Activated naive CD8-positive, alpha-beta T cell treated with anti-CD3 and anti-CD28 coated beads, Interleukin-2, amount 10 ng/mL, durations not matched to agents 7 days and 5 days (primary cell): ENCODE data around the gene USP8. TPM values are rescaled to one million over a fixed set of nuclear protein-coding genes. Genes with fewer than 3 reads are reported as not detected.
A peak's percentile ranks its signal among the peaks of the same experiment; 100 is the strongest.
"Not testable (repeated sequence)": the region's sequence is repeated elsewhere in the genome, so short reads cannot be mapped to it uniquely, and the experiment has no call there.

ENCODE experiments used
- ATAC-seq: fragments of 150-1000 bp; cut with Tn5 transposase; one replicate; pipeline ENCODE4 v1.10.0; 2021; ENCODE audit warnings: low read depth, moderate library complexity
- POLR2A ChIA-PET: fragments of 350-600 bp; sonication (Branson Sonifier 250); formaldehyde crosslinking; loops from one replicate; lab custom pipeline; 2021; ENCODE audit warnings: antibody characterized with exemption; lab: Charles Lee
- DNase-seq: peaks from one replicate; pipeline ENCODE4 v3.0.0; 2021
- H3K27ac Mint-ChIP-seq: one replicate; pipeline ENCODE4 v1.8.0; 2022; ENCODE audit warnings: mild to moderate bottlenecking, mixed read lengths
- H3K27me3 Mint-ChIP-seq: one replicate; pipeline ENCODE4 v1.8.0; 2022; ENCODE audit warnings: mild to moderate bottlenecking, moderate library complexity, mixed read lengths
- H3K36me3 Mint-ChIP-seq: one replicate; pipeline ENCODE4 v1.8.0; 2021; ENCODE audit warnings: mild to moderate bottlenecking, mixed read lengths
- H3K4me1 Mint-ChIP-seq: one replicate; pipeline ENCODE4 v1.8.0; 2021; ENCODE audit warnings: mixed read lengths
- H3K4me3 Mint-ChIP-seq: one replicate; pipeline ENCODE4 v1.8.0; 2022; ENCODE audit warnings: mild to moderate bottlenecking, moderate library complexity, mixed read lengths
- H3K9me3 Mint-ChIP-seq: one replicate; pipeline ENCODE4 v1.8.0; 2021; ENCODE audit warnings: mixed read lengths
- total RNA-seq, 2 experiments: library from RNA; stranded (reverse); gene quantifications; one replicate each; pipeline ENCODE4 v1.2.3, GENCODE V29; 2021

USP8 gene
- total RNA-seq = 10 to 100 TPM; 58.0 to 59.4 TPM

- ATAC-seq (peak; percentile 97), DNase-seq (peak; percentile 96)
- peaks cover 18% of the 10 kb centered on the region for H3K4me1 Mint-ChIP-seq
- H3K4me3 Mint-ChIP-seq = peak within 1 kb of the TSS; percentile 100
- H3K27ac Mint-ChIP-seq = peak within 1 kb of the TSS; percentile 93
- peaks cover 10% of the 10 kb centered on the region for H3K36me3 Mint-ChIP-seq
- POLR2A ChIA-PET = interaction anchor here (0.6 to 2.6 kb wide), 8 partner anchors 9 to 1269 kb away, joined by 3 to 43 read pairs (median 4); partner anchors contain the start of genes COPS2 and GABPB1
- no peaks in the 10 kb centered on the region for H3K27me3 Mint-ChIP-seq
- H3K9me3 Mint-ChIP-seq = no peaks in the 10 kb centered on the region
These were observed at the start of gene USP8 for GRCh38 chr15:50424066-50424890. Gene USP8 (plus strand): TSS chr15:50424405. CDS start chr15:50439074, 14,669 bp downstream.

- Mint-ChIP-seq H3K36me3 (peaks cover 5% of the 10 kb centered on the region), H3K4me1 (peaks cover 7% of the 10 kb centered on the region), H3K4me3 (no peak overlapping the region), H3K27ac (peak overlapping the region; percentile 3), H3K9me3 (no peaks in the 10 kb centered on the region), H3K27me3 (no peaks in the 10 kb centered on the region)
- ATAC-seq (no peak), DNase-seq (no peak)
- POLR2A ChIA-PET = no interaction called here
These were observed 46.1 kb upstream of the USP8 start for GRCh38 chr15:50377867-50378751.

- Mint-ChIP-seq H3K9me3 (no peaks in the 10 kb centered on the region), H3K36me3 (peaks cover 5% of the 10 kb centered on the region), H3K27me3 (no peaks in the 10 kb centered on the region), H3K4me3 (no peak overlapping the region), H3K4me1 (peaks cover 7% of the 10 kb centered on the region), H3K27ac (no peak overlapping the region)
- ATAC-seq = no peak
- POLR2A ChIA-PET = no interaction called here
- DNase-seq = no peak
These were observed 45.4 kb upstream of the USP8 start for GRCh38 chr15:50378776-50379175.

GRCh38 chr15:50379413-50379812, 44.8 kb upstream of the USP8 start:
- H3K4me3 Mint-ChIP-seq, H3K27me3 Mint-ChIP-seq, DNase-seq, H3K36me3 Mint-ChIP-seq, H3K9me3 Mint-ChIP-seq, H3K4me1 Mint-ChIP-seq, H3K27ac Mint-ChIP-seq, POLR2A ChIA-PET, ATAC-seq: not testable (repeated sequence)

- no peak for DNase-seq
- H3K4me3 Mint-ChIP-seq = no peak overlapping the region
- H3K27ac Mint-ChIP-seq = no peak overlapping the region
- peaks cover 5% of the 10 kb centered on the region for H3K36me3 Mint-ChIP-seq
- H3K9me3 Mint-ChIP-seq = no peaks in the 10 kb centered on the region
- POLR2A ChIA-PET = no interaction called here
- no peaks in the 10 kb centered on the region for H3K27me3 Mint-ChIP-seq
- peaks cover 7% of the 10 kb centered on the region for H3K4me1 Mint-ChIP-seq
- no peak for ATAC-seq
These were observed 44.1 kb upstream of the USP8 start for GRCh38 chr15:50380089-50380488.

- no peaks in the 10 kb centered on the region for H3K9me3 Mint-ChIP-seq
- peaks cover 4% of the 10 kb centered on the region for H3K36me3 Mint-ChIP-seq
- H3K27ac Mint-ChIP-seq = no peak overlapping the region
- no peak overlapping the region for H3K4me3 Mint-ChIP-seq
- peaks cover 7% of the 10 kb centered on the region for H3K4me1 Mint-ChIP-seq
- DNase-seq = no peak
- POLR2A ChIA-PET = no interaction called here
- no peaks in the 10 kb centered on the region for H3K27me3 Mint-ChIP-seq
- no peak for ATAC-seq
These were observed 42.8 kb upstream of the USP8 start for GRCh38 chr15:50381438-50381837.

- H3K36me3 Mint-ChIP-seq, H3K4me3 Mint-ChIP-seq, H3K27ac Mint-ChIP-seq, ATAC-seq, H3K4me1 Mint-ChIP-seq, POLR2A ChIA-PET, H3K27me3 Mint-ChIP-seq, H3K9me3 Mint-ChIP-seq, DNase-seq: not testable (repeated sequence)
These were observed 41.8 kb upstream of the USP8 start for GRCh38 chr15:50382408-50382807.

GRCh38 chr15:50390554-50391264, 33.5 kb upstream of the USP8 start:
- Mint-ChIP-seq H3K4me1 (peaks cover 5% of the 10 kb centered on the region), H3K36me3 (no peaks in the 10 kb centered on the region), H3K9me3 (no peaks in the 10 kb centered on the region), H3K27ac (no peak overlapping the region), H3K4me3 (no peak overlapping the region), H3K27me3 (no peaks in the 10 kb centered on the region)
- ATAC-seq (no peak), DNase-seq (no peak)
- POLR2A ChIA-PET = no interaction called here

GRCh38 chr15:50391561-50391960, 32.6 kb upstream of the USP8 start:
- DNase-seq, H3K4me1 Mint-ChIP-seq, H3K27me3 Mint-ChIP-seq, H3K36me3 Mint-ChIP-seq, H3K27ac Mint-ChIP-seq, H3K9me3 Mint-ChIP-seq, H3K4me3 Mint-ChIP-seq, ATAC-seq, POLR2A ChIA-PET: not testable (repeated sequence)

- Mint-ChIP-seq H3K4me3 (no peak overlapping the region), H3K27ac (no peak overlapping the region)
These were observed 12.3 kb upstream of the USP8 start for GRCh38 chr15:50411870-50412269.

GRCh38 chr15:50414624-50415023, 9.6 kb upstream of the USP8 start:
- DNase-seq (no peak), ATAC-seq (no peak)
- POLR2A ChIA-PET = no interaction called here
- Mint-ChIP-seq H3K4me1 (no peaks in the 10 kb centered on the region), H3K4me3 (no peak overlapping the region), H3K9me3 (no peaks in the 10 kb centered on the region), H3K27me3 (peaks cover 8% of the 10 kb centered on the region), H3K36me3 (no peaks in the 10 kb centered on the region), H3K27ac (no peak overlapping the region)

More at GRCh38 chr15:50411870-50412269, 12.3 kb upstream of the USP8 start:
- Mint-ChIP-seq H3K27me3 (peaks cover 18% of the 10 kb centered on the region), H3K9me3 (no peaks in the 10 kb centered on the region), H3K36me3 (no peaks in the 10 kb centered on the region), H3K4me1 (no peaks in the 10 kb centered on the region)
- no peak for ATAC-seq
- no peak for DNase-seq
- POLR2A ChIA-PET = interaction anchor here (0.7 kb wide), 1 partner anchor 10 kb away, joined by 3 read pairs; no protein-coding TSS in a partner anchor

- POLR2A ChIA-PET = interaction anchor here (0.8 kb wide), 1 partner anchor 9 kb away, joined by 4 read pairs; the partner anchor contains the start of gene USP8
- ATAC-seq (no peak), DNase-seq (no peak)
- Mint-ChIP-seq H3K27ac (no peak overlapping the region), H3K9me3 (no peaks in the 10 kb centered on the region), H3K4me3 (no peak overlapping the region), H3K4me1 (no peaks in the 10 kb centered on the region), H3K36me3 (no peaks in the 10 kb centered on the region), H3K27me3 (peaks cover 6% of the 10 kb centered on the region)
These were observed 8.3 kb upstream of the USP8 start for GRCh38 chr15:50415752-50416404.
